ENCODE results near the gene G3BP2.
"Not testable (repeated sequence)": the region's sequence is repeated elsewhere in the genome, so short reads cannot be mapped to it uniquely, and the experiment has no call there.

G3BP2 gene

GRCh38 chr4:75666299-75666698 lies 6.9 kb downstream of the G3BP2 start:
- ChIA-PET POLR2A (interaction anchor here (2.4 kb wide), 1 partner anchor 58 kb away, joined by 6 read pairs; the partner anchor contains the start of gene USO1), CTCF (no interaction called here)
- no peak for DNase-seq (ENCODE audit: extremely low spot score)
- no peak for TF ChIP-seq FOXM1 (IDR thresholded peaks at IDR 0.05; ENCODE audit: borderline replicate concordance)
- no peak for TF ChIP-seq ZNF384 (IDR thresholded peaks at IDR 0.05)
- no peak for TF ChIP-seq LEF1 (IDR thresholded peaks at IDR 0.05; ENCODE audit: borderline replicate concordance)
- no peak for TF ChIP-seq SUZ12 (IDR thresholded peaks at IDR 0.05)
- no peak for TF ChIP-seq TARDBP (IDR thresholded peaks at IDR 0.05)
- TF ChIP-seq NFRKB (IDR thresholded peaks at IDR 0.05): no peak
- no peak for TF ChIP-seq FOXK2 (IDR thresholded peaks at IDR 0.05)
- no peak for TF ChIP-seq FOXA1 (IDR thresholded peaks at IDR 0.05)
- TF ChIP-seq PKNOX1 (IDR thresholded peaks at IDR 0.05): no peak

GRCh38 chr4:75664604-75665003 lies 8.6 kb downstream of the G3BP2 start:
- POLR2A ChIA-PET: interaction anchor here (0.9 to 2.4 kb wide), 2 partner anchors 10 to 60 kb away, joined by 3 to 6 read pairs; partner anchors contain the start of gene USO1
- DNase-seq (ENCODE audit: extremely low spot score): not testable (repeated sequence)
- CTCF ChIA-PET: interaction anchor here (0.7 kb wide), 1 partner anchor 9 kb away, joined by 3 read pairs; the partner anchor contains the start of gene G3BP2

GRCh38 chr4:75662626-75663025 lies 10.6 kb downstream of the G3BP2 start:
- ChIA-PET CTCF (no interaction called here), POLR2A (no interaction called here)
- TF ChIP-seq SP1 (IDR thresholded peaks at IDR 0.05) (no peak), CTBP1 (IDR thresholded peaks at IDR 0.05; ENCODE audit: borderline replicate concordance) (no peak), ARNT (IDR thresholded peaks at IDR 0.05) (no peak), FOXM1 (IDR thresholded peaks at IDR 0.05; ENCODE audit: borderline replicate concordance) (no peak), SUZ12 (IDR thresholded peaks at IDR 0.05) (no peak), BHLHE40 (IDR thresholded peaks at IDR 0.05; ENCODE audit: borderline replicate concordance) (no peak)
- DNase-seq (ENCODE audit: extremely low spot score): no peak

GRCh38 chr4:75660491-75660890 lies 12.7 kb downstream of the G3BP2 start:
- POLR2A ChIA-PET: interaction anchor here (0.7 kb wide), 1 partner anchor 64 kb away, joined by 5 read pairs; the partner anchor contains the start of gene USO1
- TF ChIP-seq BHLHE40 (IDR thresholded peaks at IDR 0.05; ENCODE audit: borderline replicate concordance): no peak
- DNase-seq (ENCODE audit: extremely low spot score): no peak
- CTCF ChIA-PET: interaction anchor here (0.6 kb wide), 1 partner anchor 8 kb away, joined by 3 read pairs; no protein-coding TSS in a partner anchor

GRCh38 chr4:75659512-75660031 lies 13.6 kb downstream of the G3BP2 start:
- ChIA-PET CTCF (interaction anchor here (0.6 kb wide), 1 partner anchor 9 kb away, joined by 3 read pairs; no protein-coding TSS in a partner anchor), POLR2A (interaction anchor here (0.7 kb wide), 1 partner anchor 65 kb away, joined by 5 read pairs; the partner anchor contains the start of gene USO1)
- TF ChIP-seq FOXM1 (IDR thresholded peaks at IDR 0.05; ENCODE audit: borderline replicate concordance): no peak
- TF ChIP-seq HDGF (IDR thresholded peaks at IDR 0.05; ENCODE audit: borderline replicate concordance): no peak
- TF ChIP-seq SP1 (IDR thresholded peaks at IDR 0.05): no peak
- no peak for TF ChIP-seq SUZ12 (IDR thresholded peaks at IDR 0.05)
- no peak for TF ChIP-seq ELF4 (IDR thresholded peaks at IDR 0.05)
- TF ChIP-seq ZNF384 (IDR thresholded peaks at IDR 0.05): no peak
- TF ChIP-seq NFRKB (IDR thresholded peaks at IDR 0.05): no peak
- no peak for TF ChIP-seq FOXK2 (IDR thresholded peaks at IDR 0.05)
- no peak for TF ChIP-seq TARDBP (IDR thresholded peaks at IDR 0.05)
- TF ChIP-seq CTBP1 (IDR thresholded peaks at IDR 0.05; ENCODE audit: borderline replicate concordance): no peak
- no peak for TF ChIP-seq BHLHE40 (IDR thresholded peaks at IDR 0.05; ENCODE audit: borderline replicate concordance)
- TF ChIP-seq ARNT (IDR thresholded peaks at IDR 0.05): no peak
- TF ChIP-seq L3MBTL2 (conservative IDR thresholded peaks at IDR 0.05): no peak
- no peak for TF ChIP-seq PKNOX1 (IDR thresholded peaks at IDR 0.05)
- TF ChIP-seq FOXA1 (IDR thresholded peaks at IDR 0.05): no peak
- no peak for TF ChIP-seq LEF1 (IDR thresholded peaks at IDR 0.05; ENCODE audit: borderline replicate concordance)
- DNase-seq (ENCODE audit: extremely low spot score): no peak

DNA sequence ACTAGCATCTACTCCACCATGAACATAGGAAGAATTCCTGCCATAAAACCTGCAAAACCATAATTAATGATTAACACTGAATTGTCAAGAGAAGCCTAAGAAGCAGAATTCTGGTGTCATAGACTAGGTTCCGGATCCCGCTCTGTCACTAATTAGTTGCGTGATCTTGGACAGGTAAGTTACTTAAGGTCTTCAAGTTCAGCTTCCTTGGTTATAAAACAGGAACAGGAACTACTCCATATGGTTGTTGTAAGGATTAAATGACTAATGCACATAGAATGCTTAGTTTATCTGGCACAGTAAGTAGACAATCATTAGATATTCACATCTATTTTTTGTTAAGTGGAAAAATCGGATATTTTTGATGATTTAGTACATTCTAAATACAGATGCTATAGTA lies 14.3 kb downstream of the G3BP2 start:
- TF ChIP-seq TARDBP (IDR thresholded peaks at IDR 0.05) (no peak), NFRKB (IDR thresholded peaks at IDR 0.05) (no peak), ZNF384 (IDR thresholded peaks at IDR 0.05) (no peak), FOXA1 (IDR thresholded peaks at IDR 0.05) (no peak), CTBP1 (IDR thresholded peaks at IDR 0.05; ENCODE audit: borderline replicate concordance) (no peak), ELF4 (IDR thresholded peaks at IDR 0.05) (no peak), FOXK2 (IDR thresholded peaks at IDR 0.05) (no peak), FOXM1 (IDR thresholded peaks at IDR 0.05; ENCODE audit: borderline replicate concordance) (no peak), BHLHE40 (IDR thresholded peaks at IDR 0.05; ENCODE audit: borderline replicate concordance) (no peak), SP1 (IDR thresholded peaks at IDR 0.05) (no peak)
- no peak for DNase-seq (ENCODE audit: extremely low spot score)
- POLR2A ChIA-PET: no interaction called here
- CTCF ChIA-PET: no interaction called here

DNA sequence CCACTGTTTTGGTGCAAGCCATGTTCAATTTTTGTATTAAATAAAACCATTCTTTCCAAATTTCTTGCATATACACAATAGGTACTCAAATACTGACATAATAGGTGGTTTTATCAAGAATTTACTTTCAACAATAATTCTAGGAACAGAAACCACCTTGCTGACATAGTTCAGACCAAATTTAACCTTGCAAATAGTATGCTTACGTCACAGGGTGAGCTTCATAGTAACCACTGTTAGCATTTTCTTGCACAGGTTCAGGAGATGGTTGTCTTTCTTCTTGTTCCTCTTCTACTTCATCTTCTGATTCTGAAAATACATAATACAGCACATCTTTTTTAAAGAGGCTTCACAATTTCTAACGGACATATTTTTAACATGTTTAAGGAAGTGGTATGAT lies 17.6 kb downstream of the G3BP2 start:
- TF ChIP-seq FOXA1 (IDR thresholded peaks at IDR 0.05): no peak
- TF ChIP-seq TARDBP (IDR thresholded peaks at IDR 0.05): no peak
- no peak for TF ChIP-seq NFRKB (IDR thresholded peaks at IDR 0.05)
- TF ChIP-seq FOXK2 (IDR thresholded peaks at IDR 0.05): no peak
- no peak for TF ChIP-seq ELF4 (IDR thresholded peaks at IDR 0.05)
- TF ChIP-seq SUZ12 (IDR thresholded peaks at IDR 0.05): no peak
- TF ChIP-seq L3MBTL2 (conservative IDR thresholded peaks at IDR 0.05): no peak
- no peak for DNase-seq (ENCODE audit: extremely low spot score)
- ChIA-PET CTCF (interaction anchor here (0.5 kb wide), 2 partner anchors 10 to 240 kb away, joined by 3 to 4 read pairs; no protein-coding TSS in a partner anchor), POLR2A (no interaction called here)
